HFFc6 (cell line): ENCODE data around the gene UNKL. TPM values are rescaled to one million over a fixed set of nuclear protein-coding genes. Genes with fewer than 3 reads are reported as not detected.

ENCODE experiments used
- DNase-seq: peaks from one replicate; pipeline ENCODE4 v3.0.0-alpha.2; 2018
- H3K27ac Mint-ChIP-seq: 2 replicates; pipeline ENCODE4 v1.8.0; 2020; ENCODE audit warnings: mild to moderate bottlenecking, mixed read lengths
- H3K27me3 Mint-ChIP-seq: 2 replicates; pipeline ENCODE4 v1.8.0; 2021; ENCODE audit warnings: mild to moderate bottlenecking, moderate library complexity, mixed read lengths; ENCODE audit not compliant: insufficient read depth
- H3K36me3 Mint-ChIP-seq: 2 replicates; pipeline ENCODE4 v1.8.0; 2021; ENCODE audit warnings: low read depth, mixed read lengths
- H3K4me1 Mint-ChIP-seq: 2 replicates; pipeline ENCODE4 v1.8.0; 2020; ENCODE audit warnings: low read depth, mixed read lengths
- H3K4me3 Mint-ChIP-seq: 2 replicates; pipeline ENCODE4 v1.8.0; 2020; ENCODE audit warnings: mild to moderate bottlenecking, moderate library complexity, mixed read lengths
- H3K9me3 Mint-ChIP-seq: 2 replicates; pipeline ENCODE4 v1.8.0; 2020; ENCODE audit warnings: mild to moderate bottlenecking, mixed read lengths
- CTCF ChIP-seq: fragments of 200-600 bp; sonication (generic); IDR thresholded peaks from 2 replicates; pipeline ENCODE4 v1.5.0; 2021; ENCODE audit warnings: antibody characterized with exemption, mild to moderate bottlenecking
- total RNA-seq, 6 experiments: library from RNA; stranded (reverse); fragmentation: NEBNext Ultra II Directional; extraction: Animal tissue kit (Norgen Biotek cat#: 25700); gene quantifications; 2 replicates in 1 of 6; 3 replicates in 5 of 6; pipeline ENCODE4 v1.2.3, GENCODE V29; 2021

Gene UNKL
- total RNA-seq, 6 experiments from 2014 or later = 15.0 to 22.6 (median 16.5) TPM

DNA sequence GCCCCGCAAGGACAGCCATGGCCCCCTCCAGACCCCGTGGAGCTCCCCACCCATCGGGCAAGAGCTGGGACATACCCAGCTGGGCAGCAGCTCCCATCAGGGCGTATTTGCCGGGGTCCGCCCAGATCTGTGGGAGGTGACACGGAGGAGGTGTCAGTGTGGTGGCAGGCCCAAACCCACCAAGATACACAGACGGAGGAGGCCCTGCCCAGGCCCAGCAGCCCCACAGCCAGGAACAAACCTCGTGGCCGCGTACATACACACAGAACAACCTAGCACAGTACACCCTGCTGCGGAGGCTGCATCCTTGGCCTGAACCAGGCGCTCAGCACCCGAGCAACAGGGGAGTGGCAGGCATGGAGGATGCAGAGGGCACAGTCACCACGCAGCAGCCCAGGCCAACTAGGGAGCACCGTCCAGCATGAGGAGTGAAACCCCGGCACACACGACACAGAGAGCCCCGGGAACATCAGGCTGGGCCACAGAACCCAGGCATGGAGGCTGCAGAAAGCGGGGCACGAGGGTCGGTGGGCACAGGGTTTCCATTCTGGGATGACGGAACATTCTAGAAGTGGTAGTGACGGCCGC lies 34.8 kb upstream of the UNKL start:
- DNase-seq = no peak
- no peak for TF ChIP-seq CTCF
- Mint-ChIP-seq H3K9me3 (no peaks in the 10 kb centered on the region), H3K27ac (no peak overlapping the region), H3K4me3 (no peak overlapping the region), H3K27me3 (peaks cover 1% of the 10 kb centered on the region; the same call in 1 of the 2 replicates), H3K36me3 (peaks cover 5% of the 10 kb centered on the region; the same call in 1 of the 2 replicates), H3K4me1 (no peaks in the 10 kb centered on the region)

- Mint-ChIP-seq H3K4me3 (no peak overlapping the region), H3K36me3 (peaks cover 5% of the 10 kb centered on the region; the same call in 1 of the 2 replicates), H3K27me3 (peaks cover 1% of the 10 kb centered on the region; the same call in 1 of the 2 replicates), H3K27ac (no peak overlapping the region), H3K4me1 (no peaks in the 10 kb centered on the region), H3K9me3 (no peaks in the 10 kb centered on the region)
- no peak for DNase-seq
- TF ChIP-seq CTCF = no peak
Measured at GRCh38 chr16:1448536-1449116, 34.1 kb upstream of the UNKL start.

DNA sequence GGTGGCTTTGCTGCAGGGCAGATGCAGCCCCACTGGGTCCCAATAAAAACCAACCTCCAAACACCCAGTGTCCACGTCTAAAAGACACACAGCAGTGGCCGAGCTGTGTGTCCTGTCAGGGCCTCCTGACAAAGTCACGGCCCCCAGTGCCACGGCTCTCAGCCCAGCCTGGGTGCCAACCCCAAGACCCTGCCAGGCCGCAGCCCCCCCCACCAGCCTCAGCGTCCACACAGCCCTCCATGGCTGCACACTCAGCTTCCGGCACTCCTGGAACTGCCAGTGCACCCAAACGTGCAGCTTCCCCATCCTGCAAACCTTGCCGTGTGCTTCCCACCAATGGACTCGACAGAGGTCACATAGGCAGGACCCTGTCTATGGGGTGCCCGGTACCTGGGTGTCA lies 33.5 kb upstream of the UNKL start:
- H3K27ac Mint-ChIP-seq = no peak overlapping the region
- DNase-seq = no peak
- peaks cover 1% of the 10 kb centered on the region; the same call in 1 of the 2 replicates for H3K27me3 Mint-ChIP-seq
- no peaks in the 10 kb centered on the region for H3K4me1 Mint-ChIP-seq
- no peaks in the 10 kb centered on the region for H3K9me3 Mint-ChIP-seq
- H3K36me3 Mint-ChIP-seq = peaks cover 5% of the 10 kb centered on the region; the same call in 1 of the 2 replicates
- H3K4me3 Mint-ChIP-seq = no peak overlapping the region
- no peak for TF ChIP-seq CTCF

DNA sequence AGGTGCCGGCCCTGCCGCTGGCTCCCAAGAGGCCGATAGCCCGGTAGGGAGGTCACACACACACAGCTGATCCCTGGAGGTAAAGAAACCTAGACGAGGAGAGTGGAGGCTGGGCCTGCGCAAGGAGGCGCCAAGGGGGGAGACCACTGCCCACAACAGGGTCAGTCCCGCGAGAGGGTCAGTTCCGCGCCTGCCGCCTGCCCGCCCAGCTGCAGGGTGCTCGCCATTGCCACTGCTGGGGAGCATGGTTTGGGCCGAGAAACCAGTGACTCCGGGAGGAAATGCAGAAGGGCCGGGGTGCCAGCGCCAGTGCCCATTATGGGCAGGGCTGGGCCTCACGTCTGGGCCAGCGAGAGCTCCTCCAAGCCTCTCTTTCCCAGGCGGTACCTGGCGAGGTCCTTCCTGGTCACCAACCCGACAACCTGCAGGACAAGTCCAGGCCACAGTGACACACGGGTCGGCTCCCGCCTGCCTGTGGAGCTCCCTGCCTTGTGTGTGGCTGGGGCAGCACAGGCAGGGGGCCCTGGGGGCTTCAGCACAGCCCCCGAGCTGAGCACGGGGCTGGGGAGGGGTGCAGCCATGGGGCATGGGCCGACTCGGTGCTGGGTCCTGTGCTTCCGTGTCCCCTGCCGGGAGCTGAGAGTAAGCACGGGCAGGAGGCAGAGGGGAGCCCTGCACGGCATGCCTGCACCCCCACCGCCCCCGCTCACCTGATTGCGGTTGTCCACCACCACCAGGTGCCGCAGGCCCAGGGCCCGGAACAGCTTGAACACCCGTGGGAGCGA lies 32.0 kb upstream of the UNKL start:
- no peak for TF ChIP-seq CTCF
- Mint-ChIP-seq H3K9me3 (no peaks in the 10 kb centered on the region), H3K27me3 (peaks cover 1% of the 10 kb centered on the region; the same call in 1 of the 2 replicates), H3K4me1 (no peaks in the 10 kb centered on the region), H3K4me3 (no peak overlapping the region), H3K36me3 (peaks cover 2% of the 10 kb centered on the region; the same call in 1 of the 2 replicates), H3K27ac (no peak overlapping the region)
- no peak for DNase-seq

GRCh38 chr16:1445518-1446203 lies 31.2 kb upstream of the UNKL start:
- no peaks in the 10 kb centered on the region for H3K9me3 Mint-ChIP-seq
- no peaks in the 10 kb centered on the region for H3K36me3 Mint-ChIP-seq
- no peak for DNase-seq
- peaks cover 1% of the 10 kb centered on the region; the same call in 1 of the 2 replicates for H3K27me3 Mint-ChIP-seq
- no peaks in the 10 kb centered on the region for H3K4me1 Mint-ChIP-seq
- TF ChIP-seq CTCF = no peak
- H3K4me3 Mint-ChIP-seq = no peak overlapping the region
- H3K27ac Mint-ChIP-seq = no peak overlapping the region
